A549 (cell line): ENCODE measurements around the gene MAOB.

Experiments
- CBX8 ChIP-seq: fragments of 200-600 bp; sonication (generic); IDR thresholded peaks from 2 replicates; pipeline ENCODE4 v1.6.1; 2016
- CHD2 ChIP-seq: fragments of 150-350 bp; IDR thresholded peaks from 2 replicates; pipeline ENCODE4 v1.6.1; 2014; ENCODE audit warnings: low read length; ENCODE audit not compliant: partially characterized antibody
- JUN ChIP-seq, 2 experiments: fragments of >200 bp; sonication (Bioruptor Twin); formaldehyde crosslinking; IDR thresholded peaks; 2 replicates in 1 of 2; 3 replicates in 1 of 2; pipeline ENCODE4 v1.6.1; 2016 to 2017
- NR3C1 ChIP-seq: fragments of >200 bp; sonication (Bioruptor Twin); formaldehyde crosslinking; IDR thresholded peaks from 3 replicates; pipeline ENCODE4 v1.6.1; 2017
- POLR2A ChIP-seq: IDR thresholded peaks from 2 replicates; pipeline ENCODE4 v1.6.1; 2012; ENCODE audit warnings: mild to moderate bottlenecking, low read length
- TF ChIP-seq, protein P1 (sequence below): fragments of >200 bp; sonication (Bioruptor Twin); formaldehyde crosslinking; IDR thresholded peaks from 3 replicates; pipeline ENCODE4 v1.5.1; 2016
- TF ChIP-seq, protein P2 (sequence below): IDR thresholded peaks from 2 replicates; pipeline ENCODE4 v1.6.1; 2012
- TF ChIP-seq, protein P3 (sequence below): IDR thresholded peaks from 2 replicates; pipeline ENCODE4 v1.6.1; 2012

DNA sequence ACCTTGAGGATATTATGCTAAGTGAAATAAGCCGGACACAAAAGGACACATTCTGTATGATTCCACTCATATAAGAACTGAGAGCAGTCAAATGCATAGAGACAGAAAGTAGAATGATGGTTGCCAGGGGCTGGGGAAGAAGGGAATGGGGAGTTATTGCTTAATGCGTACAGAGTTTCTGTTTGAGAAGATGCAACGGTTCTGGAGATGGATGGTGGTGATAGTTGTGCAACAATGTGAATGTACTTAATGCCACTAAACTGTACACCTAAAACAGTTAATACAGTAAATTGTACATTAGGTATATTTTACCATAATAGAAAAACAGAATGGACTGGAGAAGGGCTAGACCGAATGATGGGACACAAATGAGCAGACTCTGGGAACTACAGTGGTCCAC is 15.8 kb downstream of the MAOB start:
- TF ChIP-seq, protein P1, sequence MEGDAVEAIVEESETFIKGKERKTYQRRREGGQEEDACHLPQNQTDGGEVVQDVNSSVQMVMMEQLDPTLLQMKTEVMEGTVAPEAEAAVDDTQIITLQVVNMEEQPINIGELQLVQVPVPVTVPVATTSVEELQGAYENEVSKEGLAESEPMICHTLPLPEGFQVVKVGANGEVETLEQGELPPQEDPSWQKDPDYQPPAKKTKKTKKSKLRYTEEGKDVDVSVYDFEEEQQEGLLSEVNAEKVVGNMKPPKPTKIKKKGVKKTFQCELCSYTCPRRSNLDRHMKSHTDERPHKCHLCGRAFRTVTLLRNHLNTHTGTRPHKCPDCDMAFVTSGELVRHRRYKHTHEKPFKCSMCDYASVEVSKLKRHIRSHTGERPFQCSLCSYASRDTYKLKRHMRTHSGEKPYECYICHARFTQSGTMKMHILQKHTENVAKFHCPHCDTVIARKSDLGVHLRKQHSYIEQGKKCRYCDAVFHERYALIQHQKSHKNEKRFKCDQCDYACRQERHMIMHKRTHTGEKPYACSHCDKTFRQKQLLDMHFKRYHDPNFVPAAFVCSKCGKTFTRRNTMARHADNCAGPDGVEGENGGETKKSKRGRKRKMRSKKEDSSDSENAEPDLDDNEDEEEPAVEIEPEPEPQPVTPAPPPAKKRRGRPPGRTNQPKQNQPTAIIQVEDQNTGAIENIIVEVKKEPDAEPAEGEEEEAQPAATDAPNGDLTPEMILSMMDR, result no peak
- TF ChIP-seq, protein P2, sequence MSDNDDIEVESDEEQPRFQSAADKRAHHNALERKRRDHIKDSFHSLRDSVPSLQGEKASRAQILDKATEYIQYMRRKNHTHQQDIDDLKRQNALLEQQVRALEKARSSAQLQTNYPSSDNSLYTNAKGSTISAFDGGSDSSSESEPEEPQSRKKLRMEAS, result no peak
- TF ChIP-seq CHD2 (no peak), POLR2A (no peak), JUN (IDR thresholded peaks at IDR 0.05) (no peak), NR3C1 (no peak), CBX8 (no peak)
- TF ChIP-seq, protein P3, sequence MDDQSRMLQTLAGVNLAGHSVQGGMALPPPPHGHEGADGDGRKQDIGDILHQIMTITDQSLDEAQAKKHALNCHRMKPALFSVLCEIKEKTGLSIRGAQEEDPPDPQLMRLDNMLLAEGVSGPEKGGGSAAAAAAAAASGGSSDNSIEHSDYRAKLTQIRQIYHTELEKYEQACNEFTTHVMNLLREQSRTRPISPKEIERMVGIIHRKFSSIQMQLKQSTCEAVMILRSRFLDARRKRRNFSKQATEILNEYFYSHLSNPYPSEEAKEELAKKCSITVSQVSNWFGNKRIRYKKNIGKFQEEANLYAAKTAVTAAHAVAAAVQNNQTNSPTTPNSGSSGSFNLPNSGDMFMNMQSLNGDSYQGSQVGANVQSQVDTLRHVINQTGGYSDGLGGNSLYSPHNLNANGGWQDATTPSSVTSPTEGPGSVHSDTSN, result no peak
